GM12878 (cell line): ENCODE measurements around the gene ANKRD55. TPM values are rescaled to one million over a fixed set of nuclear protein-coding genes. Genes with fewer than 3 reads are reported as not detected.

ENCODE experiments used
- ATAC-seq: fragments of 200-7000 bp; cut with Tn5 transposase; 3 replicates; pipeline ENCODE4 v1.9.1; 2020; ENCODE audit warnings: mild to moderate bottlenecking, moderate library complexity
- BruUV-seq: library from RNA; stranded (reverse); fragments of 400-500 nt; replicated peaks from 2 replicates; lab custom pipeline; 2021; lab: Mats Ljungman, UMichigan
- CTCF ChIA-PET: fragments of 300-600 bp; sonication (Branson Sonifier 250); formaldehyde crosslinking; extraction: SDS; loops from one replicate; lab custom pipeline; 2021; ENCODE audit warnings: inconsistent platforms; lab: Yijun Ruan, JAX
- POLR2A ChIA-PET: fragments of 350-600 bp; formaldehyde crosslinking; extraction: SDS; loops from one replicate; lab custom pipeline; 2021; ENCODE audit warnings: inconsistent platforms; lab: Charles Lee
- RAD21 ChIA-PET: fragments of 300-600 bp; sonication (Branson Sonifier 250); formaldehyde crosslinking; loops from one replicate; lab custom pipeline; 2023; ENCODE audit warnings: antibody characterized with exemption; ENCODE audit not compliant: unreplicated experiment; lab: Charles Lee
- SMC1A ChIA-PET: fragments of 300-600 bp; sonication (Branson Sonifier 250); formaldehyde crosslinking; loops from one replicate; lab custom pipeline; 2023; ENCODE audit not compliant: unreplicated experiment, uncharacterized antibody; lab: Charles Lee
- DNase-seq: peaks from one replicate; pipeline ENCODE4 v3.0.0-alpha.2; 2011; ENCODE audit warnings: low read depth, low spot score
- FAIRE-seq: peaks from 3 replicates; lab custom pipeline; 2011; peaks lifted over from hg19 to GRCh38; lab: Jason Lieb, UNC
- H2AFZ ChIP-seq: 2 replicates; pipeline ENCODE4 v1.6.0; 2011; ENCODE audit warnings: low read depth, low read length, control low read depth; ENCODE audit not compliant: control insufficient read depth
- H3K27ac ChIP-seq: 2 replicates; pipeline ENCODE4 v1.5.1; 2011; ENCODE audit warnings: control low read depth; ENCODE audit not compliant: control insufficient read depth, insufficient read depth
- H3K27me3 ChIP-seq, 2 experiments: replicated peaks in 1 of 2; 2 replicates each; pipeline versions ENCODE4 v1.6.0 to v1.6.1; 2011; ENCODE audit warnings: low read length in 1 of 2; ENCODE audit not compliant: control insufficient read depth in 2 of 2, insufficient read depth in 2 of 2
- H3K36me3 ChIP-seq, 2 experiments: 2 replicates each; pipeline ENCODE4 v1.5.1; 2011; ENCODE audit warnings: low read length in 1 of 2; ENCODE audit not compliant: control insufficient read depth in 2 of 2, insufficient read depth in 2 of 2
- H3K4me1 ChIP-seq: 2 replicates; pipeline ENCODE4 v1.6.1; 2011; ENCODE audit warnings: mild to moderate bottlenecking, low read length, moderate library complexity, mixed read lengths; ENCODE audit not compliant: control insufficient read depth, insufficient read depth
- H3K4me2 ChIP-seq: 2 replicates; pipeline ENCODE4 v1.6.0; 2011; ENCODE audit warnings: control low read depth; ENCODE audit not compliant: control insufficient read depth, insufficient read depth
- H3K4me3 ChIP-seq: fragments of 200-600 bp; sonication (generic); 2 replicates; pipeline ENCODE4 v1.5.1; 2016
- H3K79me2 ChIP-seq: 2 replicates; pipeline ENCODE4 v1.6.0; 2011; ENCODE audit warnings: low read length; ENCODE audit not compliant: control insufficient read depth, insufficient read depth
- H3K9ac ChIP-seq: 2 replicates; pipeline ENCODE4 v1.8.0; 2011; ENCODE audit warnings: low read length, control low read depth, mixed read lengths; ENCODE audit not compliant: control insufficient read depth, insufficient read depth
- H3K9me3 ChIP-seq: replicated peaks from 3 replicates; pipeline ENCODE4 v1.5.1; 2011; ENCODE audit warnings: mild to moderate bottlenecking, low read length; ENCODE audit not compliant: control insufficient read depth, insufficient read depth
- H4K20me1 ChIP-seq: 2 replicates; pipeline ENCODE4 v1.6.0; 2011; ENCODE audit not compliant: control insufficient read depth, insufficient read depth
- ASH2L ChIP-seq: fragments of 300-600, 200-600 bp; sonication (generic); IDR thresholded peaks from 2 replicates; pipeline ENCODE4 v1.6.1; 2017; ENCODE audit warnings: low read depth, mild to moderate bottlenecking, borderline replicate concordance
- FOXM1 ChIP-seq: IDR thresholded peaks from 2 replicates; pipeline ENCODE4 v1.6.1; 2012; ENCODE audit warnings: low read depth, mild to moderate bottlenecking, inconsistent platforms, low read length, moderate library complexity
- KAT2A ChIP-seq: conservative IDR thresholded peaks from 2 replicates; pipeline ENCODE4 v1.6.1; 2011; ENCODE audit warnings: low read depth, low read length; ENCODE audit not compliant: control insufficient read depth
- KDM1A ChIP-seq: fragments of 200-600 bp; sonication (generic); IDR thresholded peaks from 2 replicates; pipeline ENCODE4 v1.6.1; 2016; ENCODE audit warnings: borderline replicate concordance
- LARP7 ChIP-seq: fragments of 450-650 bp; IDR thresholded peaks from 2 replicates; pipeline ENCODE4 v1.6.1; 2017; ENCODE audit warnings: mild to moderate bottlenecking
- NBN ChIP-seq: fragments of 450-650 bp; IDR thresholded peaks from 2 replicates; pipeline ENCODE4 v1.6.1; 2016
- PAX5 ChIP-seq: IDR thresholded peaks from 2 replicates; pipeline ENCODE4 v1.6.1; 2011; ENCODE audit warnings: low read depth, low read length, borderline replicate concordance
- SIX5 ChIP-seq: IDR thresholded peaks from 2 replicates; pipeline ENCODE4 v1.6.1; 2011; ENCODE audit warnings: mild to moderate bottlenecking, low read depth, low read length, moderate library complexity; ENCODE audit not compliant: severe bottlenecking
- SMAD1 ChIP-seq: fragments of 450-650 bp; IDR thresholded peaks from 2 replicates; pipeline ENCODE4 v1.6.1; 2018; ENCODE audit warnings: mild to moderate bottlenecking, low read depth; ENCODE audit not compliant: partially characterized antibody
- SPI1 ChIP-seq: IDR thresholded peaks from 2 replicates; pipeline ENCODE4 v1.6.1; 2011; ENCODE audit warnings: low read depth, mild to moderate bottlenecking, low read length, moderate library complexity, borderline replicate concordance; ENCODE audit not compliant: insufficient read depth
- SRF ChIP-seq, 2 experiments: IDR thresholded peaks; 2 replicates each; pipeline ENCODE4 v1.6.1; 2011; ENCODE audit warnings: low read depth in 2 of 2, low read length in 2 of 2, mild to moderate bottlenecking in 1 of 2, moderate library complexity in 1 of 2
- STAT3 ChIP-seq: IDR thresholded peaks from 2 replicates; pipeline ENCODE4 v1.6.1; 2011; ENCODE audit warnings: low read depth, low read length, improper control_type of control experiment
- ZSCAN29 ChIP-seq: fragments of 450-650 bp; IDR thresholded peaks from 2 replicates; pipeline ENCODE4 v1.6.1; 2017; ENCODE audit warnings: mild to moderate bottlenecking, moderate library complexity
- WGBS: methylation state at CpG from one replicate; pipeline ENCODE4 v1.1.6; 2016; ENCODE audit warnings: low lambda C conversion rate; ENCODE audit not compliant: insufficient replicate concordance, insufficient coverage; ENCODE audit errors: missing lambda C conversion rate; 5-methylcytosine and 5-hydroxymethylcytosine counted together
- in situ Hi-C: fragments of 300-500 bp; cut with MboI; formaldehyde crosslinking; loops from 9 replicates; pipeline ENCODE4 v1.14.3; 2018; ENCODE audit warnings: mixed read lengths
- intact Hi-C: fragments of 100-400 bp; cut with micrococcal nuclease; formaldehyde crosslinking; loops from one replicate; pipeline ENCODE4 v1.14.2; 2022; ENCODE audit not compliant: unreplicated experiment
- polyA plus RNA-seq, 11 experiments: library from polyadenylated mRNA; depleted of rRNA in 4 of 11; unstranded in 6 of 11; stranded (reverse) in 5 of 11; fragments of >200 nt; fragmentation: Nextera tagmentation in 4 of 11; fragmentation: Illumina TruSeq in 1 of 11; extraction: Ambion mirVana in 4 of 11; extraction: Trizol in 1 of 11; gene quantifications; 1 replicate in 1 of 11; 2 replicates in 10 of 11; pipeline versions ENCODE4 v1.2.1 to v1.2.3, GENCODE V29; 2011 to 2016; ENCODE audit warnings: inconsistent platforms in 2 of 11, missing spikeins in 2 of 11, low read depth in 1 of 11
- total RNA-seq, 4 experiments: library from RNA; depleted of rRNA in 3 of 4; stranded (reverse); fragments of >200 nt in 3 of 4; fragmentation: Illumina TruSeq in 1 of 4; extraction: Trizol in 1 of 4; gene quantifications; 2 replicates each; pipeline versions ENCODE4 v1.2.1 to v1.2.3, GENCODE V29; 2013 to 2021
- TF ChIP-seq, protein P1 (sequence below): fragments of 450-650 bp; formaldehyde crosslinking; IDR thresholded peaks from 2 replicates; pipeline ENCODE4 v1.4.0; 2022; ENCODE audit warnings: mild to moderate bottlenecking, moderate library complexity
- TF ChIP-seq, protein P2 (sequence below): IDR thresholded peaks from 2 replicates; pipeline ENCODE4 v1.6.1; 2012; ENCODE audit warnings: low read depth, low read length, improper control_type of control experiment
- TF ChIP-seq, protein P3 (sequence below): IDR thresholded peaks from 2 replicates; pipeline ENCODE4 v1.6.1; 2012; ENCODE audit warnings: low read depth, low read length, improper control_type of control experiment
- TF ChIP-seq, protein P4 (sequence below): fragments of 450-650 bp; IDR thresholded peaks from 2 replicates; pipeline ENCODE4 v1.6.1; 2017; ENCODE audit warnings: mild to moderate bottlenecking, moderate library complexity

Gene ANKRD55
- total and polyA plus RNA-seq, 10 of the 15 experiments (the other 5 are each of a cell fraction or from before 2014, with no cell fraction given), result 0.04 TPM; not detected in 9

DNA sequence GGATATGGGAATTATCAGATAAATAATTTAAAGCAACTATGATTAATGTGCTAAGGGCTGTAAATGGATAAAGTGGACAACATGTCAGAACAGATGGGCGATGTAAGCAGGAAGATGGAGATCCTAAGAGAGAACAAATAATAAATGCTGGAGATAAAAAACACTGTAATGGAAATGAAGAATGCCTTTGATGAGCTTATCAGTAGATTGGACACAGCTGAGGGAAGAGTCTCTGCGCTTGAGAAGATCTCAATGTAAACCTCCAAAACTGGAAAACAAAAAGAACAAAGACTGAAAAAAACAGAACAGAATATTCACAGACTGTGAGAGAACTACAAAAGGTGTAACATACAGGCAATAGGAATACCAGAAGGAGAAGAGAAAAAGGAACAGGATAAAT lies 102.5 kb downstream of the ANKRD55 start:
- Histone ChIP-seq H3K4me1 (no peaks in the 10 kb centered on the region), H3K27ac (no peak overlapping the region), H3K4me3 (no peak overlapping the region), H3K79me2 (no peaks in the 10 kb centered on the region), H3K4me2 (no peak overlapping the region), H3K36me3 (no peaks in the 10 kb centered on the region), H3K27me3 (no peaks in the 10 kb centered on the region), H3K9me3 (no peaks in the 10 kb centered on the region; the same call in 1 of the 3 replicates), H2AFZ (no peak overlapping the region), H4K20me1 (no peaks in the 10 kb centered on the region), H3K9ac (no peak overlapping the region)
- no peak for FAIRE-seq
- SMC1A ChIA-PET, result interaction anchor here (0.8 to 1.4 kb wide), 3 partner anchors 8 to 14 kb away, joined by 3 to 6 read pairs (median 3); no protein-coding TSS in a partner anchor
- intact Hi-C loops, result no loop called here
- CTCF ChIA-PET, result interaction anchor here (1.4 kb wide), 1 partner anchor 9 kb away, joined by 4 read pairs; no protein-coding TSS in a partner anchor
- DNase-seq, result no peak
- no peak for ATAC-seq
- RAD21 ChIA-PET, result no interaction called here
- in situ Hi-C loops, result no loop called here
- 66% methylated on average over 2 of the region's 2 CpGs for WGBS
- POLR2A ChIA-PET, result interaction anchor here (0.6 kb wide), 1 partner anchor 194 kb away, joined by 10 read pairs; no protein-coding TSS in a partner anchor
- BruUV-seq, result no TSS peak
- TF ChIP-seq, protein P1, sequence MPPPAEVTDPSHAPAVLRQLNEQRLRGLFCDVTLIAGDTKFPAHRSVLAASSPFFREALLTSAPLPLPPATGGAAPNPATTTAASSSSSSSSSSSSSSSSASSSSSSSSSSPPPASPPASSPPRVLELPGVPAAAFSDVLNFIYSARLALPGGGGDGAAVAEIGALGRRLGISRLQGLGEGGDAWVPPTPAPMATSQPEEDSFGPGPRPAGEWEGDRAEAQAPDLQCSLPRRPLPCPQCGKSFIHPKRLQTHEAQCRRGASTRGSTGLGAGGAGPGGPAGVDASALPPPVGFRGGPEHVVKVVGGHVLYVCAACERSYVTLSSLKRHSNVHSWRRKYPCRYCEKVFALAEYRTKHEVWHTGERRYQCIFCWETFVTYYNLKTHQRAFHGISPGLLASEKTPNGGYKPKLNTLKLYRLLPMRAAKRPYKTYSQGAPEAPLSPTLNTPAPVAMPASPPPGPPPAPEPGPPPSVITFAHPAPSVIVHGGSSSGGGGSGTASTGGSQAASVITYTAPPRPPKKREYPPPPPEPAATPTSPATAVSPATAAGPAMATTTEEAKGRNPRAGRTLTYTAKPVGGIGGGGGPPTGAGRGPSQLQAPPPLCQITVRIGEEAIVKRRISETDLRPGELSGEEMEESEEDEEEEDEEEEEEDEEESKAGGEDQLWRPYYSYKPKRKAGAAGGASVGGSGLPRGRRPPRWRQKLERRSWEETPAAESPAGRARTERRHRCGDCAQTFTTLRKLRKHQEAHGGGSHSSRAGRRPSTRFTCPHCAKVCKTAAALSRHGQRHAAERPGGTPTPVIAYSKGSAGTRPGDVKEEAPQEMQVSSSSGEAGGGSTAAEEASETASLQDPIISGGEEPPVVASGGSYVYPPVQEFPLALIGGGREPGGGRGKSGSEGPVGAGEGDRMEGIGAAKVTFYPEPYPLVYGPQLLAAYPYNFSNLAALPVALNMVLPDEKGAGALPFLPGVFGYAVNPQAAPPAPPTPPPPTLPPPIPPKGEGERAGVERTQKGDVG (CRISPR knock-in tag), result no peak
- TF ChIP-seq KDM1A, result no peak
- no peak for TF ChIP-seq KAT2A
- TF ChIP-seq NBN, result no peak
- no peak for TF ChIP-seq SIX5
- no peak for TF ChIP-seq ASH2L
- TF ChIP-seq STAT3, result no peak
- no peak for TF ChIP-seq FOXM1
- TF ChIP-seq SRF (IDR thresholded peaks at IDR 0.05; ENCODE audit: low read depth in 2 of 2, low read length in 2 of 2), result no peak
- no peak for TF ChIP-seq SMAD1
- no peak for TF ChIP-seq PAX5
- TF ChIP-seq LARP7, result no peak
- TF ChIP-seq, protein P2, sequence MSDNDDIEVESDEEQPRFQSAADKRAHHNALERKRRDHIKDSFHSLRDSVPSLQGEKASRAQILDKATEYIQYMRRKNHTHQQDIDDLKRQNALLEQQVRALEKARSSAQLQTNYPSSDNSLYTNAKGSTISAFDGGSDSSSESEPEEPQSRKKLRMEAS, result no peak
- TF ChIP-seq, protein P3, sequence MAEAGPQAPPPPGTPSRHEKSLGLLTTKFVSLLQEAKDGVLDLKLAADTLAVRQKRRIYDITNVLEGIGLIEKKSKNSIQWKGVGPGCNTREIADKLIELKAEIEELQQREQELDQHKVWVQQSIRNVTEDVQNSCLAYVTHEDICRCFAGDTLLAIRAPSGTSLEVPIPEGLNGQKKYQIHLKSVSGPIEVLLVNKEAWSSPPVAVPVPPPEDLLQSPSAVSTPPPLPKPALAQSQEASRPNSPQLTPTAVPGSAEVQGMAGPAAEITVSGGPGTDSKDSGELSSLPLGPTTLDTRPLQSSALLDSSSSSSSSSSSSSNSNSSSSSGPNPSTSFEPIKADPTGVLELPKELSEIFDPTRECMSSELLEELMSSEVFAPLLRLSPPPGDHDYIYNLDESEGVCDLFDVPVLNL, result no peak
- TF ChIP-seq ZSCAN29, result no peak
- TF ChIP-seq SPI1, result no peak
- TF ChIP-seq, protein P4, sequence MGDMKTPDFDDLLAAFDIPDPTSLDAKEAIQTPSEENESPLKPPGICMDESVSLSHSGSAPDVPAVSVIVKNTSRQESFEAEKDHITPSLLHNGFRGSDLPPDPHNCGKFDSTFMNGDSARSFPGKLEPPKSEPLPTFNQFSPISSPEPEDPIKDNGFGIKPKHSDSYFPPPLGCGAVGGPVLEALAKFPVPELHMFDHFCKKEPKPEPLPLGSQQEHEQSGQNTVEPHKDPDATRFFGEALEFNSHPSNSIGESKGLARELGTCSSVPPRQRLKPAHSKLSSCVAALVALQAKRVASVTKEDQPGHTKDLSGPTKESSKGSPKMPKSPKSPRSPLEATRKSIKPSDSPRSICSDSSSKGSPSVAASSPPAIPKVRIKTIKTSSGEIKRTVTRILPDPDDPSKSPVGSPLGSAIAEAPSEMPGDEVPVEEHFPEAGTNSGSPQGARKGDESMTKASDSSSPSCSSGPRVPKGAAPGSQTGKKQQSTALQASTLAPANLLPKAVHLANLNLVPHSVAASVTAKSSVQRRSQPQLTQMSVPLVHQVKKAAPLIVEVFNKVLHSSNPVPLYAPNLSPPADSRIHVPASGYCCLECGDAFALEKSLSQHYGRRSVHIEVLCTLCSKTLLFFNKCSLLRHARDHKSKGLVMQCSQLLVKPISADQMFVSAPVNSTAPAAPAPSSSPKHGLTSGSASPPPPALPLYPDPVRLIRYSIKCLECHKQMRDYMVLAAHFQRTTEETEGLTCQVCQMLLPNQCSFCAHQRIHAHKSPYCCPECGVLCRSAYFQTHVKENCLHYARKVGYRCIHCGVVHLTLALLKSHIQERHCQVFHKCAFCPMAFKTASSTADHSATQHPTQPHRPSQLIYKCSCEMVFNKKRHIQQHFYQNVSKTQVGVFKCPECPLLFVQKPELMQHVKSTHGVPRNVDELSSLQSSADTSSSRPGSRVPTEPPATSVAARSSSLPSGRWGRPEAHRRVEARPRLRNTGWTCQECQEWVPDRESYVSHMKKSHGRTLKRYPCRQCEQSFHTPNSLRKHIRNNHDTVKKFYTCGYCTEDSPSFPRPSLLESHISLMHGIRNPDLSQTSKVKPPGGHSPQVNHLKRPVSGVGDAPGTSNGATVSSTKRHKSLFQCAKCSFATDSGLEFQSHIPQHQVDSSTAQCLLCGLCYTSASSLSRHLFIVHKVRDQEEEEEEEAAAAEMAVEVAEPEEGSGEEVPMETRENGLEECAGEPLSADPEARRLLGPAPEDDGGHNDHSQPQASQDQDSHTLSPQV, result no peak
